GM23338 (cell line): ENCODE data around the gene ASPDH. TPM values are rescaled to one million over a fixed set of nuclear protein-coding genes. Genes with fewer than 3 reads are reported as not detected.

Experiments used
- ATAC-seq: fragments of 200-7000 bp; cut with Tn5 transposase; 3 replicates; pipeline ENCODE4 v1.9.1; 2020
- DNase-seq: peaks from one replicate; pipeline ENCODE4 v3.0.0-alpha.2; 2015; ENCODE audit warnings: low spot score
- H2AFZ ChIP-seq: fragments of 200-600 bp; sonication (generic); 2 replicates; pipeline ENCODE4 v1.8.0; 2016; ENCODE audit warnings: antibody characterized with exemption, mild to moderate bottlenecking, moderate library complexity
- H3F3A ChIP-seq: fragments of 200-600 bp; sonication (generic); replicated peaks from 2 replicates; pipeline ENCODE4 v1.8.0; 2017; ENCODE audit warnings: antibody characterized with exemption, mixed run types, low read depth
- H3K27ac ChIP-seq: fragments of 200-600 bp; sonication (generic); 2 replicates; pipeline ENCODE4 v1.6.1; 2016; ENCODE audit warnings: low read depth
- H3K27me3 ChIP-seq: fragments of 200-600 bp; sonication (generic); 2 replicates; pipeline ENCODE4 v1.8.0; 2016; ENCODE audit warnings: mild to moderate bottlenecking, mixed run types, moderate library complexity; ENCODE audit not compliant: insufficient read depth
- H3K36me3 ChIP-seq: fragments of 200-600 bp; sonication (generic); 2 replicates; pipeline ENCODE4 v1.8.0; 2016; ENCODE audit warnings: mild to moderate bottlenecking; ENCODE audit not compliant: insufficient read depth
- H3K4me1 ChIP-seq: fragments of 200-600 bp; sonication (generic); 2 replicates; pipeline ENCODE4 v1.8.0; 2016; ENCODE audit warnings: mild to moderate bottlenecking, moderate library complexity; ENCODE audit not compliant: insufficient read depth
- H3K4me2 ChIP-seq: fragments of 200-600 bp; sonication (generic); 2 replicates; pipeline ENCODE4 v1.7.1; 2017; ENCODE audit warnings: mixed run types
- H3K4me3 ChIP-seq: fragments of 200-600 bp; sonication (generic); 2 replicates; pipeline ENCODE4 v1.6.1; 2016; ENCODE audit warnings: mixed run types
- H3K79me2 ChIP-seq: fragments of 200-600 bp; sonication (generic); replicated peaks from 2 replicates; pipeline ENCODE4 v1.8.0; 2017; ENCODE audit warnings: mild to moderate bottlenecking; ENCODE audit not compliant: insufficient read depth
- H3K9me2 ChIP-seq: fragments of 200-600 bp; sonication (generic); 2 replicates; pipeline ENCODE4 v1.8.0; 2017; ENCODE audit not compliant: insufficient read depth
- H4K20me1 ChIP-seq: fragments of 200-600 bp; sonication (generic); replicated peaks from 2 replicates; pipeline ENCODE4 v1.8.0; 2017; ENCODE audit warnings: mild to moderate bottlenecking; ENCODE audit not compliant: insufficient read depth
- H3K27ac Mint-ChIP-seq: 2 replicates; pipeline ENCODE4 v1.8.0; 2020; ENCODE audit warnings: inconsistent platforms, mild to moderate bottlenecking, moderate library complexity, mixed read lengths
- H3K27me3 Mint-ChIP-seq: 3 replicates; pipeline ENCODE4 v1.8.0; 2022; ENCODE audit warnings: low read depth, mild to moderate bottlenecking, moderate library complexity, mixed read lengths, inconsistent platforms; ENCODE audit not compliant: insufficient read depth, poor library complexity
- H3K36me3 Mint-ChIP-seq: 3 replicates; pipeline ENCODE4 v1.8.0; 2021; ENCODE audit warnings: low read depth, mild to moderate bottlenecking, inconsistent platforms, moderate library complexity, mixed read lengths
- H3K4me1 Mint-ChIP-seq: 3 replicates; pipeline ENCODE4 v1.8.0; 2020; ENCODE audit warnings: mild to moderate bottlenecking, inconsistent platforms, mixed read lengths
- H3K4me3 Mint-ChIP-seq: 3 replicates; pipeline ENCODE4 v1.8.0; 2021; ENCODE audit warnings: moderate library complexity, mild to moderate bottlenecking, inconsistent platforms, mixed read lengths
- H3K9me3 Mint-ChIP-seq: 3 replicates; pipeline ENCODE4 v1.8.0; 2020; ENCODE audit warnings: moderate library complexity, mild to moderate bottlenecking, inconsistent platforms, mixed read lengths
- CREB1 ChIP-seq: fragments of 250-450 bp; sonication (Bioruptor Pico); IDR thresholded peaks from 2 replicates; pipeline ENCODE4 v1.5.0; 2020; ENCODE audit warnings: low read depth, mild to moderate bottlenecking, moderate library complexity
- CTCF ChIP-seq, 2 experiments: fragments of 200-600 bp in 1 of 2; sonication (generic) in 1 of 2; conservative IDR thresholded peaks; 2 replicates each; pipeline versions ENCODE4 v1.5.1 to v1.6.1; 2016 to 2017; ENCODE audit warnings: antibody characterized with exemption in 2 of 2, low read depth in 2 of 2, mild to moderate bottlenecking in 2 of 2, moderate library complexity in 1 of 2
- ETS1 ChIP-seq: IDR thresholded peaks from 2 replicates; pipeline ENCODE4 v1.6.1; 2016; ENCODE audit warnings: antibody characterized with exemption
- EZH2 ChIP-seq: fragments of 200-600 bp; sonication (generic); IDR thresholded peaks from one replicate; pipeline ENCODE4 v1.8.0; 2017; ENCODE audit warnings: antibody characterized with exemption, mild to moderate bottlenecking, low read depth; ENCODE audit not compliant: unreplicated experiment
- NANOG ChIP-seq: IDR thresholded peaks from 2 replicates; pipeline ENCODE4 v1.6.1; 2016; ENCODE audit warnings: antibody characterized with exemption, borderline replicate concordance
- POLR2AphosphoS5 ChIP-seq: IDR thresholded peaks from 2 replicates; pipeline ENCODE4 v1.6.1; 2016; ENCODE audit warnings: antibody characterized with exemption, low read depth
- REST ChIP-seq: IDR thresholded peaks from one replicate; pipeline ENCODE4 v1.6.1; 2018; ENCODE audit warnings: antibody characterized with exemption; ENCODE audit not compliant: unreplicated experiment
- ZNF114 ChIP-seq: fragments of 250-450 bp; sonication (Bioruptor Pico); IDR thresholded peaks from 2 replicates; pipeline ENCODE4 v1.5.0; 2020; ENCODE audit warnings: mild to moderate bottlenecking, moderate library complexity
- ZNF331 ChIP-seq: fragments of 250-450 bp; sonication (Bioruptor Pico); IDR thresholded peaks from 2 replicates; pipeline ENCODE4 v1.5.0; 2020; ENCODE audit warnings: low read depth, mild to moderate bottlenecking, moderate library complexity
- ZNF462 ChIP-seq: fragments of 250-450 bp; sonication (Bioruptor Pico); IDR thresholded peaks from 2 replicates; pipeline ENCODE4 v1.5.0; 2020; ENCODE audit warnings: mild to moderate bottlenecking, moderate library complexity
- polyA plus RNA-seq: library from polyadenylated mRNA; unstranded; fragments of >200 nt; fragmentation: Nextera tagmentation; extraction: Ambion mirVana; gene quantifications from 2 replicates; pipeline ENCODE4 v1.2.1, GENCODE V29; 2016
- total RNA-seq: library from RNA; depleted of rRNA; stranded (reverse); fragments of >200 nt; shearing (Covaris generic); gene quantifications from 2 replicates; pipeline ENCODE4 v1.2.3, GENCODE V29; 2014

Gene ASPDH
- total and polyA plus RNA-seq, 2 experiments from 2014 or later, result not detected

GRCh38 chr19:50562329-50562728, 48.6 kb upstream of the ASPDH start:
- no peaks in the 10 kb centered on the region for H3K9me2 ChIP-seq
- no peak for ATAC-seq
- 0 out of 2 replicates have a peak, but pooled peaks cover 3% of the 10 kb centered on the region for H4K20me1 ChIP-seq

More at GRCh38 chr19:50562329-50562728, 48.6 kb upstream of the ASPDH start:
- Histone ChIP-seq H2AFZ (no peak overlapping the region), H3K27me3 (peaks cover 58% of the 10 kb centered on the region), H3K79me2 (no peaks in the 10 kb centered on the region), H3F3A (no peaks in the 10 kb centered on the region), H3K36me3 (no peaks in the 10 kb centered on the region), H3K27ac (no peak overlapping the region), H3K4me3 (no peak overlapping the region), H3K4me1 (peaks cover 29% of the 10 kb centered on the region), H3K4me2 (no peak overlapping the region)
- Mint-ChIP-seq H3K36me3 (peaks cover 48% of the 10 kb centered on the region), H3K9me3 (peaks cover 96% of the 10 kb centered on the region), H3K27ac (no peak overlapping the region), H3K4me3 (no peak overlapping the region), H3K4me1 (no peaks in the 10 kb centered on the region), H3K27me3 (peaks cover 21% of the 10 kb centered on the region)
- DNase-seq, result no peak
- TF ChIP-seq POLR2AphosphoS5, result no peak
- no peak for TF ChIP-seq NANOG
- TF ChIP-seq ZNF114 (CRISPR knock-in tag), result no peak
- TF ChIP-seq EZH2, result no peak
- TF ChIP-seq REST, result no peak
- no peak for TF ChIP-seq ZNF462 (CRISPR knock-in tag)
- TF ChIP-seq CTCF (conservative IDR thresholded peaks at IDR 0.05; ENCODE audit: low read depth in 2 of 2), result no peak
- TF ChIP-seq ZNF331 (CRISPR knock-in tag), result no peak
- no peak for TF ChIP-seq ETS1
- no peak for TF ChIP-seq CREB1
